Transverse colon (tissue), 4 donors: ENCODE results near the gene SNX30.

Experiments used
- CTCF ChIP-seq, 5 experiments: fragments of 200-600 bp in 3 of 5; fragments of 450-650 bp in 2 of 5; sonication (generic) in 3 of 5; IDR thresholded peaks; 1 replicate in 2 of 5; 2 replicates in 3 of 5; pipeline ENCODE4 v1.5.1; 2016 to 2017; ENCODE audit warnings: antibody characterized with exemption in 5 of 5, inconsistent platforms in 3 of 5, mild to moderate bottlenecking in 2 of 5, moderate library complexity in 1 of 5
- EP300 ChIP-seq: sonication (generic); formaldehyde crosslinking; IDR thresholded peaks from one replicate; pipeline ENCODE4 v1.6.1; 2017; ENCODE audit warnings: antibody characterized with exemption, low read depth
- POLR2A ChIP-seq: fragments of 450-650 bp; IDR thresholded peaks from one replicate; pipeline ENCODE4 v1.6.1; 2016; ENCODE audit warnings: antibody characterized with exemption, mild to moderate bottlenecking, moderate library complexity
- POLR2AphosphoS5 ChIP-seq, 3 donors: sonication (generic); formaldehyde crosslinking; IDR thresholded peaks; one replicate each; pipeline ENCODE4 v1.6.1; 2016; ENCODE audit warnings: antibody characterized with exemption in 3 of 3

GRCh38 chr9:112734892-112735291, 15.7 kb upstream of the SNX30 start:
- TF ChIP-seq CTCF (IDR thresholded peaks at IDR 0.05) (no peak), POLR2A (no peak), POLR2AphosphoS5 (IDR thresholded peaks at IDR 0.05) (no peak), EP300 (no peak)
